Neural cell (in vitro differentiated cells): Measurements from ENCODE around the gene UQCC3. TPM values are rescaled to one million over a fixed set of nuclear protein-coding genes. Genes with fewer than 3 reads are reported as not detected.
A peak's percentile ranks its signal among the peaks of the same experiment; 100 is the strongest.

Experiments
- H2AFZ ChIP-seq: fragments of 200-600, 300-800 bp; sonication (generic), shearing (Covaris generic); 2 replicates; pipeline ENCODE4 v1.6.0; 2014; ENCODE audit warnings: low read depth, mild to moderate bottlenecking, antibody characterized with exemption, low read length, moderate library complexity
- H3F3A ChIP-seq: fragments of 200-600 bp; shearing (Covaris generic); 2 replicates; pipeline ENCODE4 v1.6.1; 2016; ENCODE audit warnings: mild to moderate bottlenecking, moderate library complexity, mixed read lengths, antibody characterized with exemption, low read length; ENCODE audit not compliant: insufficient read depth, poor library complexity, severe bottlenecking
- H3K27ac ChIP-seq: fragments of 200-600, 300-800 bp; sonication (generic), shearing (Covaris generic); 2 replicates; pipeline ENCODE4 v1.5.1; 2014; ENCODE audit warnings: mild to moderate bottlenecking, low read length, moderate library complexity
- H3K27me3 ChIP-seq: fragments of 300-800, 200-600 bp; sonication (generic), shearing (Covaris generic); 2 replicates; pipeline ENCODE4 v1.6.0; 2014; ENCODE audit warnings: mild to moderate bottlenecking, low read depth, low read length, moderate library complexity; ENCODE audit not compliant: insufficient read depth
- H3K36me3 ChIP-seq: fragments of 300-800, 200-600 bp; sonication (generic), shearing (Covaris generic); 2 replicates; pipeline ENCODE4 v1.5.1; 2014; ENCODE audit warnings: mild to moderate bottlenecking, antibody characterized with exemption, low read length, moderate library complexity; ENCODE audit not compliant: insufficient read depth
- H3K4me2 ChIP-seq: fragments of 300-800, 200-600 bp; sonication (generic), shearing (Covaris generic); 2 replicates; pipeline ENCODE4 v1.6.0; 2014; ENCODE audit warnings: mild to moderate bottlenecking, low read length
- H3K4me3 ChIP-seq: fragments of 300-800, 200-600 bp; sonication (generic), shearing (Covaris generic); 2 replicates; pipeline ENCODE4 v1.5.1; 2014; ENCODE audit warnings: mild to moderate bottlenecking, low read length, moderate library complexity
- H3K79me2 ChIP-seq: fragments of 200-600 bp; shearing (Covaris generic); replicated peaks from 2 replicates; pipeline ENCODE4 v1.6.0; 2014; ENCODE audit warnings: mild to moderate bottlenecking, low read length, moderate library complexity; ENCODE audit not compliant: insufficient read depth
- H3K9ac ChIP-seq: fragments of 300-800, 200-600 bp; sonication (generic), shearing (Covaris generic); 2 replicates; pipeline ENCODE4 v1.6.1; 2016; ENCODE audit warnings: mild to moderate bottlenecking, low read length, mixed read lengths
- H3K9me2 ChIP-seq: fragments of 200-600 bp; shearing (Covaris generic); 2 replicates; pipeline ENCODE4 v1.6.1; 2016; ENCODE audit warnings: mild to moderate bottlenecking, low read length, mixed read lengths; ENCODE audit not compliant: insufficient read depth
- H3K9me3 ChIP-seq: fragments of 200-600, 300-800 bp; sonication (generic), shearing (Covaris generic); 2 replicates; pipeline ENCODE4 v1.6.1; 2016; ENCODE audit warnings: mild to moderate bottlenecking, mixed run types, low read length, moderate library complexity, mixed read lengths
- H4K20me1 ChIP-seq: fragments of 200-600 bp; shearing (Covaris generic); 2 replicates; pipeline ENCODE4 v1.6.1; 2016; ENCODE audit warnings: mild to moderate bottlenecking, mixed run types; ENCODE audit not compliant: insufficient read depth
- CTCF ChIP-seq: fragments of 450-650 bp; IDR thresholded peaks from 2 replicates; pipeline ENCODE4 v1.5.1; 2014; ENCODE audit warnings: antibody characterized with exemption, mild to moderate bottlenecking, moderate library complexity; ENCODE audit not compliant: poor library complexity, severe bottlenecking
- EP300 ChIP-seq: fragments of 450-650 bp; conservative IDR thresholded peaks from 2 replicates; pipeline ENCODE4 v1.6.1; 2014; ENCODE audit warnings: antibody characterized with exemption, mild to moderate bottlenecking, moderate library complexity; ENCODE audit not compliant: poor library complexity, severe bottlenecking
- EZH2 ChIP-seq: fragments of 200-600, 300-800 bp; shearing (Covaris generic), sonication (generic); IDR thresholded peaks from 2 replicates; pipeline ENCODE4 v1.6.1; 2014; ENCODE audit warnings: antibody characterized with exemption, low read length, borderline replicate concordance, mild to moderate bottlenecking; ENCODE audit not compliant: insufficient read depth, poor library complexity, severe bottlenecking
- MXI1 ChIP-seq: fragments of 450-650 bp; conservative IDR thresholded peaks from 2 replicates; pipeline ENCODE4 v1.6.1; 2014; ENCODE audit warnings: antibody characterized with exemption, mild to moderate bottlenecking; ENCODE audit not compliant: poor library complexity, severe bottlenecking
- POLR2AphosphoS5 ChIP-seq: IDR thresholded peaks from 2 replicates; pipeline ENCODE4 v1.6.1; 2012
- RAD21 ChIP-seq: fragments of 450-650 bp; conservative IDR thresholded peaks from 2 replicates; pipeline ENCODE4 v1.6.1; 2014; ENCODE audit warnings: antibody characterized with exemption, mild to moderate bottlenecking, moderate library complexity
- REST ChIP-seq: IDR thresholded peaks from 2 replicates; pipeline ENCODE4 v1.6.1; 2012; ENCODE audit warnings: borderline replicate concordance
- SMC3 ChIP-seq: fragments of 450-650 bp; conservative IDR thresholded peaks from 2 replicates; pipeline ENCODE4 v1.6.1; 2014; ENCODE audit warnings: antibody characterized with exemption, mild to moderate bottlenecking, moderate library complexity; ENCODE audit not compliant: poor library complexity
- TAF1 ChIP-seq: IDR thresholded peaks from 2 replicates; pipeline ENCODE4 v1.6.1; 2012; ENCODE audit warnings: low read depth
- polyA plus RNA-seq: library from polyadenylated mRNA; depleted of rRNA; stranded (reverse); fragments of >200 nt; gene quantifications from 2 replicates; pipeline ENCODE4 v1.2.3, GENCODE V29; 2014

The UQCC3 gene
- polyA plus RNA-seq, 1 donor from 2014 or later = 8.4 TPM

GRCh38 chr11:62680825-62681240 lies 9.4 kb downstream of the UQCC3 start:
- Histone ChIP-seq H3F3A (no peaks in the 10 kb centered on the region), H2AFZ (no peak overlapping the region), H3K9me3 (no peaks in the 10 kb centered on the region), H4K20me1 (no peaks in the 10 kb centered on the region), H3K27ac (no peak overlapping the region), H3K4me3 (no peak overlapping the region), H3K36me3 (no peaks in the 10 kb centered on the region), H3K79me2 (peaks cover 8% of the 10 kb centered on the region), H3K9ac (no peak overlapping the region), H3K9me2 (no peaks in the 10 kb centered on the region), H3K4me2 (no peak overlapping the region), H3K27me3 (no peaks in the 10 kb centered on the region)
- TF ChIP-seq EP300 (no peak), CTCF (peak; percentile 57), SMC3 (peak; percentile 33), RAD21 (peak; percentile 47)

- no peak overlapping the region for H3K4me3 ChIP-seq
- TF ChIP-seq RAD21 = no peak
- TF ChIP-seq CTCF = no peak
- no peak for TF ChIP-seq EP300
- no peak for TF ChIP-seq MXI1
- no peak for TF ChIP-seq POLR2AphosphoS5
- no peak for TF ChIP-seq TAF1
- TF ChIP-seq REST = no peak
- no peak for TF ChIP-seq EZH2
- no peak overlapping the region for H3K4me2 ChIP-seq
- no peaks in the 10 kb centered on the region for H3K36me3 ChIP-seq
- H2AFZ ChIP-seq = no peak overlapping the region
- no peaks in the 10 kb centered on the region for H3K9me3 ChIP-seq
- peaks cover 8% of the 10 kb centered on the region for H3K79me2 ChIP-seq
- no peak overlapping the region for H3K27ac ChIP-seq
- H3F3A ChIP-seq = no peaks in the 10 kb centered on the region
- no peaks in the 10 kb centered on the region for H3K27me3 ChIP-seq
- H3K9ac ChIP-seq = no peak overlapping the region
- no peaks in the 10 kb centered on the region for H3K9me2 ChIP-seq
- no peaks in the 10 kb centered on the region for H4K20me1 ChIP-seq
Measured at GRCh38 chr11:62682518-62682917, 11.0 kb downstream of the UQCC3 start.
